Heart left ventricle (tissue), 13 donors: ENCODE results near the gene EIF4H.

Experiments used
- POLR2A ChIP-seq, 2 donors: fragments of 450-650 bp; IDR thresholded peaks; one replicate each; pipeline ENCODE4 v1.6.1; 2017; ENCODE audit warnings: antibody characterized with exemption in 2 of 2, mild to moderate bottlenecking in 2 of 2, moderate library complexity in 2 of 2
- TF ChIP-seq, protein P1 (sequence below), 12 donors: fragments of 200-600 bp; sonication (generic) in 4 of 12; IDR thresholded peaks; one replicate each; pipeline versions ENCODE4 v1.5.0 to v1.8.0; 2018 to 2022; ENCODE audit warnings: antibody characterized with exemption in 12 of 12, mild to moderate bottlenecking in 5 of 12
- donor health status: ischemic (EF 13 %, LVEDD 7.1; RV severe dilation, severe dysfunction).
- donor health status: DM: no; HTN: yes; CAD: no.
- donor health status: DM: no; HTN: no; CAD: no.
- donor health status: ischemic (EF 25% LVEDD 6.9; RV normal size, moderate dysfunction).
- donor health status: ischemic (EF 25% LVEDD 5.7; RV mildly dilated, moderate dysfunction).
- donor health status: ischemic (EF 35%, LVEDD 5.7; RV mildly dilated, moderate dysfunction).
- donor health status: nonischemic (EF 11% LVEDD 7.7; RV severe dilation, severe dysfunction).
- donor health status: DM: yes; HTN: yes; CAD: no.
- donor health status: PGD.
- donor health status: ischemic (EF 29% LVEDD 5.4; RV normal size, mild dysfunction).
- donor health status: nonischemic (EF 23%, LVEDD 6.1; RV moderate dilation, normal function).

DNA sequence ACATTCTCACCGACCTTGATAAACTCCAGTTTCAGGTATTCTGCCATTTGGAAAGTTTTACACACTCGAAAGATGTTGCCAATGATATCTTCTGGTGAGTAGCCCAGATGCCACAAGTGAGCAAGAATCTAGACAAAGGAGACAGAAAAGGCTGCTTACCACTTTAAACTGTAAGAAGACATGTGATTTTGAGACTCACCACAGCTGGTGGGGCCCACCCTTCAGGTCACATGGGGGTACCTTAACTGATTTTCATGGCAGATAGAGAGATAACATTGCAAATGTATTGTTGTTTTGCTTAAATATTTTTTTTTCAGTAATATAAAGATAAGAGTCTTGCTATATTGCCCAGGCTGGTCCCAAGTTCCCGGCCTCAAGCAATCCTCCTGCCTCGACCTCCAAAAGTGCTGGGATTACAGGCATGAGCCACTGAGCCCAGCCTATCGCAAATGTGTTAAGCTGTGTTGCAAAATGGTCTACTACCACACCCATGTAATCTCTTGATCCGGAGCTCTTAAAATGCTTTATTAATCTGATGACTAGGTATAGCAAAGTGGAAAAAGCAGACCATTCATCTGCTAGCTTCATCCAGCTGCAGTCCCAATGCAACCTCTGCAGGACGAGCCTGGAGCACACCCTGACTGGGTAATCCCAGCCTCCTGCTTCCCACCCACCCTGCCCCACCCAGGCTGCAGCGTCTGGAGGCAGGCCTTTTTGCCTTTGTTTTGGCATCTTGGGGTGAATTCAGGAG is 61.5 kb downstream of the EIF4H start:
- TF ChIP-seq, protein P1, sequence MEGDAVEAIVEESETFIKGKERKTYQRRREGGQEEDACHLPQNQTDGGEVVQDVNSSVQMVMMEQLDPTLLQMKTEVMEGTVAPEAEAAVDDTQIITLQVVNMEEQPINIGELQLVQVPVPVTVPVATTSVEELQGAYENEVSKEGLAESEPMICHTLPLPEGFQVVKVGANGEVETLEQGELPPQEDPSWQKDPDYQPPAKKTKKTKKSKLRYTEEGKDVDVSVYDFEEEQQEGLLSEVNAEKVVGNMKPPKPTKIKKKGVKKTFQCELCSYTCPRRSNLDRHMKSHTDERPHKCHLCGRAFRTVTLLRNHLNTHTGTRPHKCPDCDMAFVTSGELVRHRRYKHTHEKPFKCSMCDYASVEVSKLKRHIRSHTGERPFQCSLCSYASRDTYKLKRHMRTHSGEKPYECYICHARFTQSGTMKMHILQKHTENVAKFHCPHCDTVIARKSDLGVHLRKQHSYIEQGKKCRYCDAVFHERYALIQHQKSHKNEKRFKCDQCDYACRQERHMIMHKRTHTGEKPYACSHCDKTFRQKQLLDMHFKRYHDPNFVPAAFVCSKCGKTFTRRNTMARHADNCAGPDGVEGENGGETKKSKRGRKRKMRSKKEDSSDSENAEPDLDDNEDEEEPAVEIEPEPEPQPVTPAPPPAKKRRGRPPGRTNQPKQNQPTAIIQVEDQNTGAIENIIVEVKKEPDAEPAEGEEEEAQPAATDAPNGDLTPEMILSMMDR (IDR thresholded peaks at IDR 0.05) = no peak
- TF ChIP-seq POLR2A (IDR thresholded peaks at IDR 0.05) = no peak
